GM18867 (cell line): Measurements from ENCODE around the gene ITPRIP.

Experiments
- ATAC-seq: cut with Tn5 transposase; IDR thresholded peaks from one replicate; pipeline ENCODE4 v1.9.1; 2021; ENCODE audit warnings: mild to moderate bottlenecking, moderate library complexity; ENCODE audit not compliant: unreplicated experiment

ITPRIP gene

DNA sequence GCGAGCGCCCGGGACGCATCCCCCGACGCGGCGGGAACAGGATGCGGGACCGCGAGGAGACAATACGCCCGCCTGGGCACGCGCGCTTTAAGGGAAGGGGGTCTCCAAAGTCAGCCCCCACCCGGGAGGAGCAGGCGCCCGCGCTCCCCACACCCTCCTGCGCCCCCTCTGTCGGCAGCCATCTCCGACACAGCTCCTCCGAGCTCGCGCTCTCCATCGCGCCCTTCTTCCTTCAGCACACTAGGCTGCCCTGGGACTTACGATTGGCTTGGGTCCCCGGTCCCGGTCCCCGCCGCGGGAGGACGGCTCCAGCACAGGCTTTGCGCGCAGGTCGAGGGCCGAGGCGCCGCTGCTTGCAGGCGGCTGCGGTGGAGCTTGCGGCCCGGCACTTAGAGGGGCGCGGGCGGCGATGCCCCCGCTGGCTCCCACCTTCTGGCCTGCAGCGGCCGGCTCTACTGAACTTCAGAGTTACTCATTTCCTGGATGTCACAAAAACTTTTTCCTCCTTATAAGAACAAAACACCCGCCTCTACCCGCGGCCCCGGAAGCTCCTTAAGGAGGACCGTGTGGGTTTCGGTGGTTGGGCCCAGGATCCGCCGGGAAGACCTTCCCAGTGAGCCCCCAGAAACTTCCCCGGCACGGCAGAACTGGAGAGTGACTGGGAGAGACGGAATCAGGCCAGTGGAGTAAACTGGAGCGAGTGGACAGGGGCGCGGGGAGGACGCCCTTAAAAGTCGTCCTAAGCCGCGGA lies at the start of gene ITPRIP:
TSS of gene ITPRIP (minus strand) at position 481 of the 751 bp plus-strand sequence. CDS start 22,414 bp downstream, outside the sequence.
- peak; percentile 70 for ATAC-seq

DNA sequence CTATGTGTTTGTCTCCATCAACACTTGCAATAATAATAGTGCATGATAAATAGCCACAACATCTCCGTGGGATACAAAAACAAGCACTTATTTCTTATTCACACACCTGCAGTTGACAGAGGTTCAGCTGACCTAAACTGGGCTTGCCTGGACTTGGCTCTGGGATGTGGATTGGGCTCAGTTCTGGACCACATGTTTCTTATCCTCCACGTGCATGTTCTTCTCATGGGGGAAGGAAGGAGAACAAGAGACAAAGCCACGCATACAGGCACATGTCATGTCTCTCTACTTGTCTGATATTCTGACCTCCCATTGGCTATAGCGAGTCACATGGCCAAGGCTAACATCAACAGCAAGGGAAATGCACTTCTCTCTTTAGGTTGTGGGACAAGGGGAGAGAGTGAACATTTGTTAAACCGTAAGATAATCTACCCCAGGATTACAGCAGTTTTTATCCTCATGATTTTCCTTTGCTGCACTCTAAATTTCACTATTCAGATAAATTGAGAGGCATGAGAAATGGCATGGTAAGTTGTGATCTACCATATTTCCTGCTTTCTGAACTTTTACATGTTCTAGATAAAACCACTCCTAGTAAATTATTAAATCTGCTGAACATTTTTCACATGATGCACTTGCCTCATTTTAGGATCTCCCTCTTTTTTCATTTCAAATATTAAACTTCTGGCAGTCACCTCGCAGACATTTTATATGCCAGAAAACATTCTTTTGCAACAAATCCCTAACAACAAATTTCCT lies 49.0 kb upstream of the ITPRIP start:
- peak; percentile 83 for ATAC-seq

DNA sequence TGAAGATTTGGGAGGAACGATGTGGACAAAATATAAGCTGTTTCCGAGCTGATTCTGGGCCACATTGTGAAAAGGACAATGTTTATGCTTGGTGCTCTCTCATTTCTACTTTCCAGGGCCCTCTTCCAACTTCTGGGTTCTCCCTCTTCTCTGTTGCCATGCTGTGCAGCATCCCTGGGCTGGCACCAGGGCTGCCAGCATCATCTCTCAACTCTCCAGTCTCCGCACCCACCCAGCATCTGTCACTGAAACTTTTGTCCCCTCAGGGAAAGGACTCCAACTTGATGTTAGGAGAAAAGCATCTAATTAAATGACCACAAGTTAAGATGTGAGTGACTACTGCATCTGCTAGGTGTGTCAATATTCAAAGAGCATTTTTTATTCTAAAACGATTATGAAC lies 42.1 kb upstream of the ITPRIP start:
- ATAC-seq: no peak

DNA sequence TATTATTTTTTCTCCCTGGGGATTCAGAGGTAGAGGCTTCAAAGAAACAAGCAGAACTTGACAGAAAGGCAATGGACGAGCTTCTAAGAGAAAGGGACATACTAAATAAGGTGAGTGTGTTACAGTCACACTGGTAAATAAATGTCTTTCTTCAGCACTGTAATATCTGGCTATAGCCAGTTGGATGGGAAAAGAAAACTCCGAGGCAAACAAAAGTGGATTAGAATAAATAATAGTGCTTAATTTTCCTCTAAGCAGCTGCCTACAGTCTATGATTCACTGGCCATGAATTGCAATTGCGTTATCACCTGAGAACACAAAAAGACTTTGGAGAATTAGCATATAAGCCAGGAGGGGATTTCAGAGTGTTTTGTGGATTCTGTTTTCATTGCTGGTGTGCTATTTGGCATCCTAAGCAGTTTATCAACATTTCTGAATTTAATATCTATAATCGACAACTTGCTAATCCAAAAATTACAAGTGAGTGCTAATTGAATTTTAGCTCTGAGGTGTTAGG lies 38.6 kb upstream of the ITPRIP start:
- no peak for ATAC-seq

DNA sequence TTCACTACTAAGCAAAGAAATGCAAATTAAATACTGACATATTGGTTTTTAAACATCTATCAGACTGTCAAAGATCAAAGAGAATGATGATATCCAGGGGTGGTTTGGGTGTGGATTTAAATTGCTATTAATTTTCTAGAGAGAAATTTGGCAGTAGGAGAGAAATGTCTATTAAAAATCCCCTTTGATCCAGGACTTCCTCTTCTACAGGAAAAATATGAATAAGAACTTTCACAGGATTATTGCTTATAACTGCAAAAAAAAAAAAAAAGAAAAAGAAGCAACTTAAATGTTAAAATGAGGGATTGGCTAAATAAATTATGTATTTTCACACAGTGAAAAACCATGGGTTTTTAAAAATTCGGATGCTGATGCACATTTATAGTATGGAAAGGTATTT lies 36.3 kb upstream of the ITPRIP start:
- ATAC-seq: no peak

GRCh38 chr10:104371753-104372152 lies 33.5 kb upstream of the ITPRIP start:
- no peak for ATAC-seq

DNA sequence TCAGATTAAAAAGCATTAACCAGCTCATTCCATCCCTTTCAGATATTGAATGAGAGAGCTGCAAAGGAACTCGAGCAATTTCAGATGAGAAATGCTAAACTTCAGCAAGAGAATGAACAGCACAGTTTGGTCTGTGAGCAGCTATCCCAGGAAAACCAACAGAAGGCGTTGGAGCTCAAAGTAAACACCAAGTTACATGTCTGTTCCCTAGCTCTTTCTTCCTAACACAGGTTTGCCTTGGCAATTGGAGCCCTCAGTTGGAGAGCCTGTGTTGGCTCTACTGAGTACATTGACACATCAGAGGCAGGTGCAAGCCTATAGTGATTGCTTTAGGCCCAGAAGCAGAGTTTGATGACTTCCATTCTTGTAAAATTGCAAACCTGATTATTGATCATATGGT lies 30.1 kb upstream of the ITPRIP start:
- no peak for ATAC-seq

GRCh38 chr10:104367904-104368303 lies 29.6 kb upstream of the ITPRIP start:
- no peak for ATAC-seq

DNA sequence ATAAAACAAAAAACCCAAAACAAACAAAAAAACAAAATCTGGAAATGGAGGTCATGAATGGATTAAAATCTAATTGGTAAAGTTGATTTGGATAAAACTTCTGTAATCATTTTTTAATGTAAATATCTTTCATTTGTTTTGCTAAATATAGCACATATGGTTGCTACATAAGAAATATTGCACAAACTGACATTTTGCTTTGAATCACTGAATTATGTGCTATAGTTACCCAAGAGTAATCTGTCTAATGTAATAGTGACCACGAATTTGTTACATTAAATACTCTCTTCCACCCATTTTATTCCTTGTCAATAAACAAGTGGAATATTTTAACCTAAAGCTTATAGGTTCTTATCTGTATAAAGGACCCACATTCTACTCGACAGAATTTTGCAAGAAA lies 21.5 kb upstream of the ITPRIP start:
- ATAC-seq: no peak

GRCh38 chr10:104353325-104354048 lies 15.2 kb upstream of the ITPRIP start, which contains the start of gene CFAP58:
TSS of gene CFAP58 (plus strand) at chr10:104353833. CDS start at chr10:104353898, 65 bp downstream.
- peak; percentile 50 for ATAC-seq

DNA sequence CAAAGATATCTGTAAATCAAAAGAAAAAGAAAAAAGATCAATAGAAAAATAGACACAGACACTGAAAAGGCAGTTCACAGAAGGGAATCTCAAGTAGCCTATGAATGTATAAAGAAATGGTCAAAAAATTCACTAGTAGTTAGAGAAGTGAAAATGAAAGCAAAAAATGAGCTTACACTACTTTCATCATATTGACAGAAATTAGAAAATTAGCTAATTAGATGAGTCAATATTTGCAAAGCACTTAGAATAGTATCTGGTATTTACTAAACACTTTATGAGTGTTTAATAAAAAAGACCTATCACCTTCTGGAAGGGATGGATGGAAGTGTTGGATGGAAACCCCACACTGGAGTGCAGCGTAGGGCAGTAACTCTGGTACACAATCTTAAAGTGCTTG lies 13.7 kb upstream of the ITPRIP start:
- ATAC-seq: peak; percentile 33

DNA sequence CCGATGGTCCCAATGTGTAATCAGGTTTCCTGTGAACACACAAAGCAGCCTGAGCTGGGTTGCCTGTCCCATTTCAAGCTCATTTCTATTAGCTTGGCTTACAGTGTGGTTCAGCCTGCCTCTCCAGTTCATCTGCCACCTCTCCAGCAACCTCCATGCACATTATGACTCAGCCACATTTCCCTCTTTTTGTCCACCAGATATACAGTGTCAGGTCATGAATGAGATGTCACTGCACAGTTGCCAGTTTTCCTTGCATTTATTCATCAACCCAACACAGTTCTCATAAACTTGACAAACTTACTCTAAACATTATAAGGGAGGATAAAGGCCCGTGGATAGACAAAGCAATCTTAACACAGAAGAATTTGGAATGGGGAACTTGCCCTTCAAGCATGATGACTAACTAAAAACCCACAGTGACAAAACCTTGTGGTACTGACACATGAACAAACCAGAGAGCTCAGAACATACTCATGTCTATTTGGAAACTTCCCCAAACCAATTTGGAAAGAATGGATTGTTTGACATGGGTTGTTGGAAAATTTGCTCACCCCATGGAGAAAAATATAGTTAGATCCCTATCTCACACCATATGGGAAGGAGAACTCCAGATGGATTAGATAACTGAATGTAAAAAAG lies 12.9 kb upstream of the ITPRIP start:
- ATAC-seq: peak; percentile 17

DNA sequence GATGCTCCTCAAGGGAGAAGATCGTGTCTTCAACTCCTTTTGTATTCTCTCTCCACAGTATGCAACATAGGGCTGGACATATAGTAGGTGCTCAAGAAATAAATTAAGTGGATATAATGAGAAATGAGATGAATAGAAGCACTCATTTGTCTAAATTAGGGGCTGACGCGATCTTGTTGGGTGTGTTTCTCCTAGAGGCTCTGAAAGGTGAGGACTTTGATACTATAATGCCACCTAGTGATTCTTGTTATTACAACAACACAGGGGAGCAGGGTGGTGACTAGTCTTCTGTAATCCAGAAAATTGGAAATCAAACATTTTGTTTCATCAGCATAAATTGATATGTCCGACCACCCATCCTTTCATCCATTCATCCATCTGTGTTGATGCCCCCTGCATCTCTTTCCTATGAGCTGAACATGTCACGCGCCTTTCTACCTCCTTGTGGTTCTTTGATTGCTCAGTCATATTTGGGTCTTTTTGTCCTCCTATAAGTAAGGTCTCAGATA lies 11.9 kb upstream of the ITPRIP start:
- ATAC-seq: peak; percentile 55

GRCh38 chr10:104349623-104350126 lies 11.4 kb upstream of the ITPRIP start:
- ATAC-seq: peak; percentile 51

GRCh38 chr10:104348601-104349000 lies 10.3 kb upstream of the ITPRIP start:
- ATAC-seq: no peak

- ATAC-seq: no peak
Observed at GRCh38 chr10:104347295-104348045, 9.2 kb upstream of the ITPRIP start.

- ATAC-seq: no peak
Observed at GRCh38 chr10:104345941-104346340, 7.7 kb upstream of the ITPRIP start.

- no peak for ATAC-seq
Observed at GRCh38 chr10:104345515-104345914, 7.2 kb upstream of the ITPRIP start.

GRCh38 chr10:104344219-104344618 lies 6.0 kb upstream of the ITPRIP start:
- ATAC-seq: no peak
